Peyer's patch (tissue), 4 donors: Measurements from ENCODE around the gene ZBTB7A.

ENCODE experiments used
- POLR2A ChIP-seq, 2 donors: fragments of 450-650 bp; IDR thresholded peaks; one replicate each; pipeline ENCODE4 v1.5.1; 2017; ENCODE audit warnings: antibody characterized with exemption in 2 of 2, mild to moderate bottlenecking in 2 of 2, moderate library complexity in 2 of 2
- TF ChIP-seq, protein P1 (sequence below), 6 experiments: fragments of 450-650 bp in 4 of 6; fragments of 200-600 bp in 2 of 6; sonication (generic) in 1 of 6; IDR thresholded peaks; one replicate each; pipeline ENCODE4 v1.5.1; 2017 to 2019; ENCODE audit warnings: antibody characterized with exemption in 6 of 6, mild to moderate bottlenecking in 3 of 6, moderate library complexity in 1 of 6

- TF ChIP-seq, protein P1, sequence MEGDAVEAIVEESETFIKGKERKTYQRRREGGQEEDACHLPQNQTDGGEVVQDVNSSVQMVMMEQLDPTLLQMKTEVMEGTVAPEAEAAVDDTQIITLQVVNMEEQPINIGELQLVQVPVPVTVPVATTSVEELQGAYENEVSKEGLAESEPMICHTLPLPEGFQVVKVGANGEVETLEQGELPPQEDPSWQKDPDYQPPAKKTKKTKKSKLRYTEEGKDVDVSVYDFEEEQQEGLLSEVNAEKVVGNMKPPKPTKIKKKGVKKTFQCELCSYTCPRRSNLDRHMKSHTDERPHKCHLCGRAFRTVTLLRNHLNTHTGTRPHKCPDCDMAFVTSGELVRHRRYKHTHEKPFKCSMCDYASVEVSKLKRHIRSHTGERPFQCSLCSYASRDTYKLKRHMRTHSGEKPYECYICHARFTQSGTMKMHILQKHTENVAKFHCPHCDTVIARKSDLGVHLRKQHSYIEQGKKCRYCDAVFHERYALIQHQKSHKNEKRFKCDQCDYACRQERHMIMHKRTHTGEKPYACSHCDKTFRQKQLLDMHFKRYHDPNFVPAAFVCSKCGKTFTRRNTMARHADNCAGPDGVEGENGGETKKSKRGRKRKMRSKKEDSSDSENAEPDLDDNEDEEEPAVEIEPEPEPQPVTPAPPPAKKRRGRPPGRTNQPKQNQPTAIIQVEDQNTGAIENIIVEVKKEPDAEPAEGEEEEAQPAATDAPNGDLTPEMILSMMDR (IDR thresholded peaks at IDR 0.05), result no peak
- no peak for TF ChIP-seq POLR2A (IDR thresholded peaks at IDR 0.05)
Observed at GRCh38 chr19:4115050-4115817, 48.5 kb upstream of the ZBTB7A start.
